GM19240 (cell line): ENCODE data around the gene METTL22.

Source experiments
- DNase-seq: peaks from one replicate; pipeline ENCODE4 v3.0.0; 2011; ENCODE audit warnings: low spot score; ENCODE audit not compliant: insufficient read length

The METTL22 gene

GRCh38 chr16:8665529-8665928 lies 44.0 kb downstream of the METTL22 start:
- no peak for DNase-seq

- DNase-seq: no peak
Measured at GRCh38 chr16:8667492-8667891, 46.0 kb downstream of the METTL22 start.

GRCh38 chr16:8668113-8668512 lies 46.6 kb downstream of the METTL22 start:
- no peak for DNase-seq

GRCh38 chr16:8669481-8669880 lies 48.0 kb downstream of the METTL22 start:
- no peak for DNase-seq

GRCh38 chr16:8670014-8670560 lies 48.6 kb downstream of the METTL22 start:
- DNase-seq: no peak

- DNase-seq: no peak
Measured at GRCh38 chr16:8673611-8674412, 52.3 kb downstream of the METTL22 start.

- peak; percentile 92 for DNase-seq
Measured at GRCh38 chr16:8674413-8675022, 53.0 kb downstream of the METTL22 start, which contains the start of gene ABAT. ABAT (plus strand) TSS chr16:8674617; CDS start chr16:8735740, 61,123 bp downstream.

GRCh38 chr16:8675183-8676159 lies 54.0 kb downstream of the METTL22 start:
- no peak for DNase-seq

GRCh38 chr16:8676160-8676547 lies 54.7 kb downstream of the METTL22 start:
- DNase-seq: no peak

- no peak for DNase-seq
Measured at GRCh38 chr16:8676737-8677375, 55.4 kb downstream of the METTL22 start.

- no peak for DNase-seq
Measured at GRCh38 chr16:8677481-8677880, 56.0 kb downstream of the METTL22 start.

- DNase-seq: no peak
Measured at GRCh38 chr16:8678068-8678927, 56.8 kb downstream of the METTL22 start.

- DNase-seq: no peak
Measured at GRCh38 chr16:8679151-8679550, 57.7 kb downstream of the METTL22 start.

- no peak for DNase-seq
Measured at GRCh38 chr16:8682551-8683259, 61.2 kb downstream of the METTL22 start.

- no peak for DNase-seq
Measured at GRCh38 chr16:8683640-8684039, 62.1 kb downstream of the METTL22 start.

GRCh38 chr16:8685617-8686016 lies 64.1 kb downstream of the METTL22 start:
- DNase-seq: no peak

- DNase-seq: no peak
Measured at GRCh38 chr16:8686031-8686621, 64.6 kb downstream of the METTL22 start.

- DNase-seq: no peak
Measured at GRCh38 chr16:8686879-8687278, 65.4 kb downstream of the METTL22 start.

GRCh38 chr16:8689686-8690085 lies 68.2 kb downstream of the METTL22 start:
- no peak for DNase-seq
